OCI-LY3 (cell line): Measurements from ENCODE around the gene RBM44.

Source experiments
- CTCF ChIP-seq: fragments of 200-600, 300-600 bp; sonication (generic); IDR thresholded peaks from 2 replicates; pipeline ENCODE4 v1.5.1; 2014; ENCODE audit warnings: antibody characterized with exemption, low read length, low read depth
- EZH2phosphoT487 ChIP-seq: fragments of 200-600 bp; shearing (Covaris generic); IDR thresholded peaks from 2 replicates; pipeline ENCODE4 v1.6.1; 2018; ENCODE audit warnings: antibody characterized with exemption, mixed run types, low read depth

- TF ChIP-seq CTCF = no peak
- no peak for TF ChIP-seq EZH2phosphoT487
These were observed 31.9 kb downstream of the RBM44 start for GRCh38 chr2:237830522-237830921.
